Myocyte (in vitro differentiated cells): ENCODE measurements around the gene ACSBG1. TPM values are rescaled to one million over a fixed set of nuclear protein-coding genes. Genes with fewer than 3 reads are reported as not detected.

Experiments
- DNase-seq: peaks from one replicate; pipeline ENCODE4 v3.0.0-alpha.2; 2012; ENCODE audit warnings: low read depth
- total RNA-seq: library from RNA; depleted of rRNA; stranded (reverse); fragments of >200 nt; gene quantifications from 2 replicates; pipeline ENCODE4 v1.2.3, GENCODE V29; 2014

ACSBG1 gene
- total RNA-seq, 1 donor from 2014 or later: 2.9 TPM

DNA sequence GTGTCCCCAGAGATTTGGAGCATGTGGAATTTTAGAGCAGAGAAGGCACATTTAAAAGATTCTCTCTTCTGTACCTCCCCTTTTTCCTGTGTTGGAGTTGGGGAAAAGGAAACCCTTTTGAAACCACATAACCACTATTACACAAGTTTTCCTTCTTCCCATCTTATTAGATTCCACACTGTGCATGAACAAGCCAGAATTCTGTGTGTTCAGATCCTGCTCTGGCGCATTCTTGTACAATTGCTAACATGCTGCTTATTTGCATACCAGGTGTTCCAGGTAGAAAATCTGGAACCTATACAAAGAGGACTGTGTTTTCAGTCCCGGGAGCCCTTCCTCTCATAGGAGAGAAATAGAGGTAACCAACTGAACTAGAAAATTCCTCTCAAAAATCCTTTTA is 100.6 kb downstream of the ACSBG1 start:
- no peak for DNase-seq

DNA sequence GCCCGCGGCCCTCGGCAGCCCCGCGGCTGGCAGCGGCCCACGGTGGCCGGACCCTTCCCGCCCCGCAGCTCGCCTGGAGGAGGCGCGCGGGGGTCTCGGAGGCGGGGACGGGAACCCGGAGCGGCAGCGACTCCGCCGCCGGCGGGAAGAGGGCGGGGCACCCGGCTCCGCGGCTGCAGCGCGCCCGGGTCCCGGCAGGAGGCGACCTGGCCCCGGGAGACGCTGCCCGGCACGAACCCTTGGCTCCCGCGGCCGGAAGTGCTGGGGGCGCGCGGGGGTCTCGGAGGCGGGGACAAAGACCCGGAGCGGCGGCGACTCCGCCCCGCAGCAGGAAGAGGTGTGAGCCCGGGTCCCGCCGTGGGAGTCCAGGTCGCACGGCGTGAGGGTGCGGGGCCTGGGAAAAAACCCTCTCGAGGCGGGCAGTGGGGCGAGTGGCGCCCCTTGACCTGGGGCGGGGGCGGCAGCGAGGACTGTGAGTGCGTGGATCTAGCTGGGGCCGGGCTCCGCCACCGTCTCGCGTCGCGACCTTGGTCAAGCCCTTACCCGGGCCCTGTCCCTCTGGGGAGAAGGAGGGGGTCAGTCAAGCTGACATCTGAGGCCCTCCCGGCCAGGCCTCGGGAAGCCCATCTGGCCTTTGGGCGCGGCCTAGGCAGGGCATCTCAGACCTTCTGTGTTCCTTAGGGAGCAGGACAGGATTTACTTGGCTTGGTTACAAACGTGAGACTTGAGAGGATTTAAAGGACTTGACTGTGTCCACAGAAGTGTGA is 102.9 kb downstream of the ACSBG1 start, which contains the start of gene CIB2:
Gene CIB2 (minus strand): TSS at position 151 of the 767 bp plus-strand sequence. CDS start 230 bp downstream, outside the sequence.
- DNase-seq: peak; percentile 71

DNA sequence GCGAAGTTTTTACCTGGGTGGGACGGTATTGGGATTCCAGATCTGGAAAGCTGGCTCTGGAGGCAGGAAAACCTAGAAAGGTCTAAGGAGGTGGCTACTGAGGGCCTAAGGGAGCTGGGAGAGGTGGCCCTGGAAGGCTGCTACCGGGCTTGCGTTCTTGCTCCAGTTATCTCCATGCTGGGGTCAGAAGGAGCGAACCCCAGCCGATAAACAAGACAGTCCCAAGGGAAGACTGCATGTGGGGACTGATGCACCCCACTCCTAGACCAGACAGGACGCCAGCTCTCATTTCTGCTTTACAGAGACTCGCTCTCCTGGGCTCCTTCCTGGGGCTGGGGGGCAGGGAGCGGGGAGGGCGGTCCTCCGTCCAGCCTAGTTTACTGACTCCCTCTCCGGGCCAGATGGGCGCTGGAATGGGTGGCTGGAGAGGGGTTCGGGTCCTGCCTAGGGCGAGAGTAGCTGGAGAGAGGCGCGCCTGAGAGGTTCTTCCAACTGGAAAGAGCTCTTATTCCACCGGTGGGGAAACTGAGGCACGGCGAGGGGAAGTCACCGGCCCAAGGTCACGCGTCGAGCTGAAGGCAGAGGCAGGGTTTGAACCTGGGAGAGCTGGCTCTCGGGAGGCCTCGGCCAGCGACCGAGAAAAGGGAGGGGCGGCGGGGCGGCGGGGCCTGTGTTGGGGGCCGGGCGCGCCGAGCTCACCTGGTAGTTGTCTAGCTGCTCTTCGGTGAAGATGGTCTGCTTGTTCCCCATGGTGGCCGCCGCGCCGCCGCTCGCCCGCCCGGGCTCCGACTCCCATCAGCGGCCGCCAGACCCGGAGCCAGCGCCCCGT is 103.7 kb downstream of the ACSBG1 start:
- no peak for DNase-seq

DNA sequence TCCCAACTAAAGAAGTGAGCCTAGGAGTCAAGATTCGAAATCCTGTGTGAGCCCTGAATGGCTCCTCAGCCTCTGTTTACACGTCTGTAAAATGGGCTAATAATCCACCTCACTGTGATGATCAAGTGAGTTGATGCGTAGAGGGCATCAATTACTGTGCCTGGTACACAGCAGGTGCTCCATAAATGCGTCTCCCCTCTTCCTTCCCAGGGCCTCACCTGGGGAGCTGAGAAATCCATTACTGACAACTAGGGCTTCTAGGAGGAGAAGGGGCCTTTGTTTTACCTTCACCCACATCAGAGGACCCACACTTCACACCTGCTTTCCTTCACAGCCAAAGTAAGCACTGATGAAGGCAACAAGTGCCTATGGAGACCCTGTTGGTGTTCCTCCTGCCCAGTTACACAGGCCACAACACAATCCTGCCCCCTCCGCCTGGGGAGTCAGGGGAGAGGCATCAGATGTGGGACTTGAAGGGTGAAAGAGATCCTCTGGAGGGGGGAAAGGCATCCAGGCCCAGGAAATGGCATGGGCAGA is 104.5 kb downstream of the ACSBG1 start:
- no peak for DNase-seq

DNA sequence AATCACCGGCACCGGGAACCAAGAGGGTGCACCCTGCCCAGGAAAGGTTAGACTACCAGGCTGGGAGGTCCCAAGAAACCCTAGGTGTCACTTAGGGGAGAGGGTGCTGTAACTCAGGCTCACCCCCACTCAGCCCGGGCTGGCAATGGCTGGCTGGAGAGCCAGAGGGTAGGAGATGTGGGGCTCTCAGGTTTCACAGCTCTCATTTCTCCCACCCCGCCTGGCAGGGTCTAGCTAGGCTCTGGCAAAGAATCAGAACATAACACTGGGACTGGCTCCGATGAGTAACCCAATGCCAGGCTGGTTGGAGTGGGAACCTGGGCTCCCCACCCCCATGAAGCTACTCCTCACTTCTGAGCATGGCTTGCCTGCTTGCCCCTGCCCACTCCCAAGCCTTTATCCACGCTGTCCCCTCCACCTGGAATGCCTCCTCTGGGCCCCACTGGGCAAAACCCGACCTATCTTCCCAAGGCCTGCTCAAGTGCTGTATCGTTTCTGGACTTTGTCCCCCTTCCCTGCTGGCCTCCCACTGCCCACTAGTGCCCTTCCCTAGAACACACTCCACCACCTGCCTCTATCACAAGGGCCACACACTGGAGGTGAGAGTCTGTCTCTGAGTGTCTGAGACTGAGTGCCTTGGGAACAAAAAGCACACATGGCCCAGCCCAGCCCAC is 105.2 kb downstream of the ACSBG1 start:
- peak; percentile 32 for DNase-seq

DNA sequence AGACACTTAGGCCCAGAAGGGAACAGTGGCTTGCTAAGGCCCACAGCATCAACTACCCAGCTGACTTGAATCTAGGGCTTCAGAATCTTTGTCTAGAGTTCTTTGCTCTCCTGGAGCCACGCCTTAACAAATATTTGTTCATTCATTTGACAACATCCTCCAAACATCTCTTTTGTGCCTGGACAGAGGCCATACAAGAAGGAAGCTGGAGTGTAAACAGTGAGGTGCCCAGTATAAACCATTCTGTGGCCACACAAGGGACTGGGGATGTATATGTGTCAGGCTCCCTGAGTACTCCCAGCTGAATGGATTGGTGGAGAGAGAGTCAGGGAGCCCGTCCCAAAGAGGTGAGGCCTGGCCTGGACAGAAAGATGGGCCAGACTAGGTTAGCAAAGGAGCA is 106.5 kb downstream of the ACSBG1 start:
- DNase-seq: no peak

DNA sequence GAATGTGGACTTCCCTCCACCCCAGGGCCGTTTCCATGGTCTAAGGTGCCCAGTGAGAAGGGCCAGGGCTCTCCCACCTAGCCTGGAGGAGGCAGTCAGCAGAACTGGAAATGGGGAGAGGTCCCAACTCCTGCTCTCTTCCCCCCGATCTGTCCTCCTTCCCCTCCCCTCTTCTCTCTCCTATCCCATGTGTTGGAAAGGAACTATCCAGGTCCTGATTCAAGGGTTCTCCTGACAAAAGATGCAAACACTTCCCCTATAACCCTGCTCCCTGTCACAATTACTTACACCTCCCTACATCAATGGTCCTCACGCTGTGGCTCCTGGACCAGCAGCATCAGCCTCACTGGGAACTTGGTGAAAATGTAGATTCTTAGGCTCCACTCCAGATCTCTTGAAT is 109.1 kb downstream of the ACSBG1 start:
- DNase-seq: no peak

DNA sequence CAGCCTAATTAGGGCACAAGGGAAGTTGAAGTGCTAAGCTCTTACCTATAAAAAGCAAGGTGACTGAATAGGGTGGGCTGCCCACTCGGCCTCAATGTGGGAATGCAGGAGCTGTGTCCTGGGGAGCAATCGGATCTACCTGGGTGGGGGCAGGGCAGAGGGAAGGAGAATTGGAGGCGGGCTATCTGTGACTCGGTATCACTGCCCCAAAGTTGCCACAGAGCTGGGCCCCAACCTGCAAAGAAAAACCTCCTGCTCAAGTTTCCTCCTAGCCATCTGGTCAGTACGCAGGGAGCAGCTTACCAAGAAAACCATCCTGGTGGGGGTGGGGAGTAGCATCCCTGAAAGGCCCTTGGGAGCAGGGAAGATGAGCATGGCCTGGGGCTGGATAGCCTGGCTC is 113.8 kb downstream of the ACSBG1 start:
- no peak for DNase-seq

Other genes with a start within 250 kb of the ACSBG1 start
- gene TBC1D2B, start 156.9 kb downstream of the ACSBG1 start, total RNA-seq: 24.4 and 41.3 TPM in 2 replicates
- gene SH2D7, start 142.0 kb downstream of the ACSBG1 start, total RNA-seq: 0.16 and 0.31 TPM in 2 replicates
- 1.6 and 2.9 TPM in 2 replicates for gene CIB2, start 103.1 kb downstream of the ACSBG1 start, total RNA-seq
- 116 and 122 TPM in 2 replicates for gene IDH3A, start 85.2 kb downstream of the ACSBG1 start, total RNA-seq
- gene DNAJA4, start 30.0 kb upstream of the ACSBG1 start, total RNA-seq: 9.8 and 11.6 TPM in 2 replicates
- gene SKIC8, start 65.0 kb upstream of the ACSBG1 start, total RNA-seq: 49.5 and 56.8 TPM in 2 replicates
- not detected in 2 replicates for gene CRABP1, start 105.8 kb upstream of the ACSBG1 start, total RNA-seq
- gene IREB2, start 203.7 kb upstream of the ACSBG1 start, total RNA-seq: 29.5 and 29.7 TPM in 2 replicates